Stimulated activated CD8-positive, alpha-beta memory T cell treated with anti-CD3 and anti-CD28 coated beads, Interleukin-2, amount 100 ng/mL, for 48 hours (primary cell): Measurements from ENCODE around the gene ADARB2.

Experiments
- DNase-seq, 2 donors: peaks; one replicate each; pipeline ENCODE4 v3.0.0-alpha.2; 2020; ENCODE audit warnings: low read depth in 2 of 2

Gene ADARB2

GRCh38 chr10:1191752-1192151 lies 545.6 kb downstream of the ADARB2 start:
- DNase-seq: no peak

GRCh38 chr10:1190791-1191490 lies 546.4 kb downstream of the ADARB2 start:
- DNase-seq: no peak

- no peak for DNase-seq
Observed at GRCh38 chr10:1190052-1190395, 547.3 kb downstream of the ADARB2 start.

GRCh38 chr10:1189166-1190051 lies 547.9 kb downstream of the ADARB2 start:
- DNase-seq: no peak

- no peak for DNase-seq
Observed at GRCh38 chr10:1188558-1189135, 548.7 kb downstream of the ADARB2 start.

GRCh38 chr10:1187855-1188557 lies 549.3 kb downstream of the ADARB2 start:
- no peak for DNase-seq

GRCh38 chr10:1187151-1187854 lies 550.0 kb downstream of the ADARB2 start:
- DNase-seq: no peak

GRCh38 chr10:1186683-1186990 lies 550.7 kb downstream of the ADARB2 start:
- DNase-seq: no peak

GRCh38 chr10:1185911-1186682 lies 551.2 kb downstream of the ADARB2 start:
- no peak for DNase-seq

GRCh38 chr10:1184541-1185430 lies 552.5 kb downstream of the ADARB2 start:
- DNase-seq: no peak

- DNase-seq: no peak
Observed at GRCh38 chr10:1183701-1184100, 553.6 kb downstream of the ADARB2 start.

- DNase-seq: no peak
Observed at GRCh38 chr10:1183033-1183396, 554.3 kb downstream of the ADARB2 start.

GRCh38 chr10:1182280-1183032 lies 554.9 kb downstream of the ADARB2 start:
- no peak for DNase-seq

- DNase-seq: no peak
Observed at GRCh38 chr10:1180836-1181235, 556.5 kb downstream of the ADARB2 start.

GRCh38 chr10:1180071-1180730 lies 557.1 kb downstream of the ADARB2 start:
- no peak for DNase-seq

GRCh38 chr10:1179346-1180070 lies 557.8 kb downstream of the ADARB2 start:
- no peak for DNase-seq

- no peak for DNase-seq
Observed at GRCh38 chr10:1178506-1178905, 558.8 kb downstream of the ADARB2 start.

- DNase-seq: no peak
Observed at GRCh38 chr10:1177936-1178335, 559.4 kb downstream of the ADARB2 start.
